Measurements from ENCODE around the gene ZNF346.
A peak's percentile ranks its signal among the peaks of the same experiment; 100 is the strongest.

ZNF346 gene

DNA sequence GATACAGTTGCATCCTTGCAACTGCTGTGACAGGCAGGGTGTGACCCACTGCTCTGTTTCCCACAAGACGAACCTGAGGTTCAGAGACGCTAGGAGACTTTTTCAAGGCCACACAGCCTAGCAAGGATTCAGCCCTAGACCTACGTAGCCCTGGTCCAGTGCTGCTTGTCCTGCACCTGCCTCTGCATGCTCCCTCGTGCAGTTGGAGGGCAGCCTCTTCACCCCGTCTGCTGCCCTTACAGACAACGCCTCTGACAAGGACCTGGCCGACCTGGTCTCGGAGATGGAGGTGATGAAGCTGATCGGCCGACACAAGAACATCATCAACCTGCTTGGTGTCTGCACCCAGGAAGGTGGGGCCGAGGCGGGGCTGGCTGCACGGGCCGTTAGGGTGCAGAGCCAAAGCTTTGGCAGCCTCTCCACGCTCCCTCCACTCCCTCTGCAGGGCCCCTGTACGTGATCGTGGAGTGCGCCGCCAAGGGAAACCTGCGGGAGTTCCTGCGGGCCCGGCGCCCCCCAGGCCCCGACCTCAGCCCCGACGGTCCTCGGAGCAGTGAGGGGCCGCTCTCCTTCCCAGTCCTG lies 72.7 kb downstream of the ZNF346 start:
- no peak for DNase-seq

DNA sequence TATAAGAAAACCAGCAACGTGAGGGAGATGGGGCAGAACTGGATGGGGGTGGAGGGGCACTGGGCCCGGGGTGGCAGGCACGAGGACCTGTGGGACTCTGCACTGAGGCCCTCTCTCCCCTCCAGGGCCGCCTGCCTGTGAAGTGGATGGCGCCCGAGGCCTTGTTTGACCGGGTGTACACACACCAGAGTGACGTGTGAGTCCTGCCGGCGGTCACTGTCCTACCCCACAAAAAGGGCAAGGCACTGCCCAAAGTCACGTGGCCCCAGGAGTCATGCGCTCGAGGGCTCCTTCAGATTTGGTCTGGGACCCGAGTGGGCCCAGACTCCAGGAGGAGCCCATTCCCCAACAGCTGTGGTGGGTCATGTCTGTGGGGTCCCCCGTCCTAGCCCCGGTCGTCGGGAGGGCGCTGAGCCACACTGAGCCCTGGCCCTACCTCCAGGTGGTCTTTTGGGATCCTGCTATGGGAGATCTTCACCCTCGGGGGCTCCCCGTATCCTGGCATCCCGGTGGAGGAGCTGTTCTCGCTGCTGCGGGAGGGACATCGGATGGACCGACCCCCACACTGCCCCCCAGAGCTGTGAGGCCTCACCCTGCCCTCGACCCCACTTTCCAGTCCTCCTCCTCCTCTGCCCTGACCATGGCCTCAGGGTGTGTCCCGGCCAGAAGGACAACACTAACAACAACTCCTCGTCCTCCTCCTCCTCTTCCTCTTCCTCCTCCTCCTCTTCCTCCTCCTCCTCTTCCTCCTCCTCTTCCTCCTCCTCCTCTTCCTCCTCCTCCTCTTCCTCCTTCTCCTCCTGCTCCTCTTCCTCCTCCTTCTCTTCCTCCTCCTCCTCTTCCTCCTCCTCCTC lies 73.9 kb downstream of the ZNF346 start:
- DNase-seq: no peak

DNA sequence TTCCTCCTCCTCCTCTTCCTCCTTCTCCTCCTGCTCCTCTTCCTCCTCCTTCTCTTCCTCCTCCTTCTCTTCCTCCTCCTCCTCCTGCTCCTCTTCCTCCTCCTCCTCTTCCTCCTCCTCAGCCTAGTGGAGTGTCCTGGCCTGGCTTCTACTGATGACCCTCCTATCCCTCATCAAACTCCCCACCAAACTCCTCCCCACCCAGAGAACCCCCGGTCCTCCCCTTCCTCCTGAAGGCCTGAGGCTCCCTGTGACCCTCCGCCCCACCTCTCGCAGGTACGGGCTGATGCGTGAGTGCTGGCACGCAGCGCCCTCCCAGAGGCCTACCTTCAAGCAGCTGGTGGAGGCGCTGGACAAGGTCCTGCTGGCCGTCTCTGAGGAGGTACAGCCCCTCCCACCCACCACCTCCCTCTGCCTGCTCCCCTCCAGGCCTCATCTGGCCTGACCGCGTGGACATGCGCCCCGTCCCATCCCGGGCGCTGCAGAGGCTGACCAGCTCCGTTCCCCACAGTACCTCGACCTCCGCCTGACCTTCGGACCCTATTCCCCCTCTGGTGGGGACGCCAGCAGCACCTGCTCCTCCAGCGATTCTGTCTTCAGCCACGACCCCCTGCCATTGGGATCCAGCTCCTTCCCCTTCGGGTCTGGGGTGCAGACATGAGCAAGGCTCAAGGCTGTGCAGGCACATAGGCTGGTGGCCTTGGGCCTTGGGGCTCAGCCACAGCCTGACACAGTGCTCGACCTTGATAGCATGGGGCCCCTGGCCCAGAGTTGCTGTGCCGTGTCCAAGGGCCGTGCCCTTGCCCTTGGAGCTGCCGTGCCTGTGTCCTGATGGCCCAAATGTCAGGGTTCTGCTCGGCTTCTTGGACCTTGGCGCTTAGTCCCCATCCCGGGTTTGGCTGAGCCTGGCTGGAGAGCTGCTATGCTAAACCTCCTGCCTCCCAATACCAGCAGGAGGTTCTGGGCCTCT lies 74.8 kb downstream of the ZNF346 start:
- DNase-seq: no peak

DNA sequence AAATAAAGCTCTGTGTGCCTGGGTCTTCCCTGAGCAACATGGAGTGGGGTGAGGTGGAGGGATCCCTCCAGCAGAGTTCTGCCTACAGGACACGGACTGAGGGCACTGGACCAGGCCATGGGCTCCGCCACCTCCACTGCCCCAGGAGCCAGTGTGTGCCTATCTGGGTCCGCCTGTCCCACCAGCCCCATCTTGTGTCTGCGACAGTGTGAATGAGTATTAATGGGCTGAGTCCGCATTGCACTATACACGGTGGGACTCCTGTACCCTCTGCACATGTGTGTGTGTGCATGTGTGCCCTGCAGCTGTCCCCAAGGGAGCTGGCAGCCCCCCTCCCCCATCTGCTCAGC lies 75.6 kb downstream of the ZNF346 start:
- DNase-seq: no peak

DNA sequence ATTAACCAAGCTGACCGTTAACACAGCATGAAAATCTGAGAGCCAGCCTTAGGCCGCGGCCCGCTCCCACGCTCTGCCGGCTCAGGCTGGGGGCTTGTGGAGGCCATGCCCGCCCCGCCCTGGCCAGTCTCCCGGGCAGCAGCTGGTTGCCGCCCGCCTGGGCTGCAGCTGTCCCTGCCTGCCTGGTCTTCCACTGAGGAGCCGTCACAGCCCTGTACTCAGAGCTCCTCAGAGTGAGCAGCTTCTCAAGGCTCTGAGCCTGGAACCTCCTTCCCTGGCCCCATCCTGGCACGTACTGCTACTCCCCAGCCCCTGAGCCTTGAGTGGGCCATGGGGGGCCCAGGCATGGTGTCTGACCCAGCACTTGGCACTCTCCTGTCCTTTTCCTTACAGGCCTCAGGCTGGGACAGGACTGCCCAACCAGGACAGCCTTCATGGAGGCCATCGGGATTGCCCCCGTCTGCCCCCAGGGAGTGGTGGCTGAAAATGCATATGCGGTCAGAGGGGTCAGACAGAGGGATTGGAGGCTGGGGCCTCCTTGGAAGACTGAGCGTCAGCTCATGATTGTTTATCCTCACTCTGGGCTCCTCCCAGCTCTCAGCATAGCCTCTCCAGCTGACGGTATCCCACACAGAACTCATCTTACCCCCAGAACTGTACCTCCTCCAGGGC lies 76.1 kb downstream of the ZNF346 start:
- DNase-seq: no peak

DNA sequence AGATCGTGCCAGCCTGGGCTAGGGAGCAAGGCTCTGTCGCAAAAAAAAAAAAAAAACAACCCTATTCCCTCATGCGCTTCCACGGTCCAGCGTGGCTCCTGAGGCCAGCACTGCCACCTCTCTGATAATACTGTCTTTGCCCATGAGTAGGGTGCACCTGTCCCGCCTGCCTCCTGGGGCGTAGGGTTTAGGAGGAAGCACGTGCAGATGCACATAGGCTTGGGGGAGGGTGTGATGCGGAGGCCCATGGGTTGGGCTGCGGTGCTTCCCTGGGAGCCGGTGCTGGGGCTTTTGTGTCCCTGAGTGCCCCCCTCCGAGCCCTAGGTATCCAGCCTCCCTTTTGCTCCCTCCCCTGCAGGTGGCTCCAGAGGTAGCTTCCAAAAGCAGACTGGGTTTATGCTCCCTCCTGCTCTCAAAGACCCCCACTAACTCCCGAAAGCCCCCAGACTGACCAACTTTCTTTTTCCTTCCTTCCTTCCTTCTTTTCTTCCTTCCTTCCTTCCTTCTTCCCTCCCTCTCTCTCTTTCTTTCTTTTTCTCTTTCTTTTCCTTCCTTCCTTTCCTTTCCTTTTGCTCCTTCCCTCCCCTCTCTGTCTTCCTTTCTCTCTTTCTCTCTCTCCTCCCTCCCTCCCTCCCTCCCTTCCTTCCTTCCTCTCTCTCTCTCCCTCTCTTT lies 77.1 kb downstream of the ZNF346 start:
- peak; percentile 39 for DNase-seq

DNA sequence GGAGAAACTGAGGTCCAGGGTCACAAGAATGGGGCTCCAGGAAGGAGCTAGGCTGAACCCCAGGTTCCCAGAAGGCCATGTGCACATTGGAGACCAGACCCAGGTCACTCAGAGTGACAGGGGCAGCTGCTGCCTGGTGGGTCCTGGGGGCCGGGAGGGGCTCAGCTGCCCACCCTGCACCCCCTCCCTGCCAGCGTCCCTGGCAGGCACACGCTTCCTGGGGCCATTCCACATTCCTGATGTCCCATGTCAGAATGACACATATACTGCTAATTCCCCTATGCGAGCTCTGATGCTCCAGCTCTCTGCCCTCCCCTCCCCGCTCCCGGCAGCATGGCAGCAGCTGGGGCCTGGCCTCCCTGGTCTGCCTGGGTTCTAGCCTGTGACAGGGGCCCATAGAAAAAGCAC lies 78.2 kb downstream of the ZNF346 start:
- DNase-seq: no peak

DNA sequence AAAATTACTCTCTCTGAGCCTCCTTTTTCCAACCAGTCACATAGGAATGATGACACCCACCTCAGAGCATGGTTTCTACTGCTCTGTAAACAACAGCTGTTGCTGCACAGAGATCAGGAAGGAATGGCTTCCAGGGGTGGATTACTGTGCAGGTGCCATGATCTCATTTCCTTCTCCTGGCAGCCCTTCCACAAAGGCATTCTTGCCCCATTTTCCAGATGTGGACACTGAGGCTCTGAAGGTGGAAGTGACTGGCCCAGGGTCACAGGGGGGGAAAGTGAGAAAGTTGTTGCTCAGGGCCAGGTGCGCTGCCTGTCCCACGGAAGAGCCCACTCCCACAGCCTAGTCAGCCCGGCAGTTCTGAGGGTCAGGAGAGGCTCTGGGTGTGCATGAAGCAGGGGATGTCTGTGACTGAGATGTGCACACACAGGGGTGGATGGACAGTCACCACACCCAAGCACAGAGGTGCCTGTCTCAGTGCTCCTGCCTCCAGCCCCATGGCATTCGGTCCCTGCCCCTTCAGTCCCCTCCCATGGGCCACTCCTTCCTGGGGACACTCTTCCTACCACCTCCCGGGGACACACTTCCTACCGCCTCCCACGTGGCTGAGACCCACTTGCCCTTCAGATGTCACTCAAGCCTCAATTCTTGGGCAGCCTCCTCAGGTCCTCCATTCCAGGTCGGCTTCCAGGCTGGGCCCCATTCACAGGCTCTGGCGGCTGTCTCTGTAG lies 81.2 kb downstream of the ZNF346 start:
- DNase-seq: no peak

DNA sequence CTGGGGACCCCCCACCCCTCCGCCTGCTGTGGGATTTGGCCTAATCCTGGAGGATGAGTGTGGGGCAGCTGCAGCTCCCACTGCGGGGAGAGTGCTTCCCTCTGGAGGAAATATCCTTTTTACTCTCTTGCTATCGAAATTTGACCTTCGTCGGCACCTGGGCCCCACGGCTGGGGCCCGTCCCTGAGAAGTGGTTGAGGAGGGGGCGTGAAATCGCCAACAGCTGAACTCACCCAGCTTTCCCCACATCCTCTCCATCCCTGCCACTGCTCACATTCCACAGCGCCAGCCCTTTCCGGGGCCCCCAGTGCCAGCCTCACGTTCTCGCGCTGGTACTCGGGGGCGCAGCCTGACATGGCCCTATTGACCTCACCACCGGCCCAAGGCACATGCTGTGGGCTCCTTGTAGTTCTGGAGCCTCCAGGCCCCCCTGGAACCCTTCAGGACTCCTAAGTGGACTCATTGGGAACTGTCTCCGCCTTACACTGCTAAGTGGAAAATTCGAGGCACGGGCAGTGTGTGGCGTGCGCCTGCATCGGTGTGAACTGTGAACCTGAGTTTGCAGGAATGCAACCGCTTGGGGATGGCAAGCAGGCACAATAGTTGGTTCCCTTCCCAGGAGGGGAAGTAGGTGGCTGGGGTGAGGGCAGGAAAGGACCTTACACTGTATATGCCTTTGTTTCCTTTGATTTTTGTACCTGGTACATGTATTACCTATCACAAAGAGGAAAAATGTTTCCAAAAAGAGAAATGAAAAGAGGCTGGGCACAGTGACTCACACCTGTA lies 83.4 kb downstream of the ZNF346 start:
- no peak for DNase-seq

DNA sequence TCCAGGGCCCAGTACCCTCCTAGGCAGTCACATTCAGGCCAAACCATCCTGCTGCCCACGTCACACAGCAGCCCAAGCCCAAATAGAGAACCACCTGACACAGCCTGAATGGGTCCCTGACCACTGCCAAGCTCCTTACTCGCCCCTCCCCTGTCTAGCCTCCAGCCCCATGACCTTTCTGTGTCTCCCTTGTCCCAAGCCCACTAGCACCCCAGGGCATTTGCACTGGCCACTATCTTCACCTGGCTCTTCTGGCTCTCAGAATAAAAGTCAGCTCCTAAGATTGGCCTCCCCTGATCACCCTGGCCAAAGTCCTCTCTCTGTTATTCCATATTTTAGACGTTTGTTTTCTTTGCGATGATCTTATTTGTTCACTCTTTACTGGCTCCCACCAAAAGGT lies 84.7 kb downstream of the ZNF346 start:
- DNase-seq: no peak

DNA sequence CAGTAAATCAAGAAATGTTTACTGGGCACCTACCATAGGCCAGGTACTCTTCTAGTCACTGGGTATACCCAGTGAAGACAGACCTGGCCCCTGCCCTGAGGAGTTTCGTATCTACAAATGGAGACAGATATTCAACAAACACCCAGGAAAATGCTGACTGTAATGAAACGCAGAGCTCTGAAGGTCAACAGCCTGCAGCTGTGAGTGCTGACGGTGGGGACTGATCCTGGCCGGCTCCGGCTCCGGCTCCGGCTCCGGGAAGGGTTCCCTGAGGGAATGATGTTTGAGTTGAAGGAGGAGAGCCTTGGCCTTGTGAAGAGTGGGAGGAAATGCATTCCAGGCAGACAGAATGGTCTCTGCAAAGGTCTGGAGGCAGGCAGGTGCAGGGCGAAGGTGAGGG lies 87.3 kb downstream of the ZNF346 start:
- DNase-seq: no peak

DNA sequence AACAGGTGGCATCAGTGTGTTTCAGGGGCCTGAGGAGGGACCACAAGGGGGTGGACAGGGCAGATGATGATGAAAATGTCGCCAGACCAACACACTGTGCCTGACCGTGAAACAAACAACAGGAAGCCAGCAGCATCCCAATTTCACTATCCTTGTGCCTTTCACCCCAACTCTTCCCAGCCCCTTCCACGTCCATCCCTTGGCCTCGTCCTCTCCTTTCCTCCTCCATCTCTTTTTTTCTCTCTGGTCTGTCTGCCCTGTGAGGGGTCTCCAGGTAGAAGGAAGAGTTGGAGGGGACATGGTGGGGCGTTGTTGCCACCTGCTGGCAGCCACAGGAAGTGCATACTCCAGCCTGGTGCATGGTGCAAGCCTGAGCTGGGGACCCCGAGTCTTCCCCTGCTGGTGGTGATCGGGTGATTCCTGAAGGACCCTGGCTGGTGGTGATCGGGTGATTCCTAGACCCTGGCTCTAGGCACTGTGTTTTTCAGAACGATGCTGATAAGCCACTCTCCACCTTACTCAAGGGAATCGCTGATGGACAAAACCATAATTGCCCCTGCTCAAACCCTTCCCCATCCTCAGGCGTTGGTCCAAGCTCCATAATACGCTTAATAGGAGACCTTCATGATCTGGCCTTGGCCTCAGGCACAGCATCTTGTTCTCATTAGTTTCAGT lies 89.4 kb downstream of the ZNF346 start:
- DNase-seq: no peak

DNA sequence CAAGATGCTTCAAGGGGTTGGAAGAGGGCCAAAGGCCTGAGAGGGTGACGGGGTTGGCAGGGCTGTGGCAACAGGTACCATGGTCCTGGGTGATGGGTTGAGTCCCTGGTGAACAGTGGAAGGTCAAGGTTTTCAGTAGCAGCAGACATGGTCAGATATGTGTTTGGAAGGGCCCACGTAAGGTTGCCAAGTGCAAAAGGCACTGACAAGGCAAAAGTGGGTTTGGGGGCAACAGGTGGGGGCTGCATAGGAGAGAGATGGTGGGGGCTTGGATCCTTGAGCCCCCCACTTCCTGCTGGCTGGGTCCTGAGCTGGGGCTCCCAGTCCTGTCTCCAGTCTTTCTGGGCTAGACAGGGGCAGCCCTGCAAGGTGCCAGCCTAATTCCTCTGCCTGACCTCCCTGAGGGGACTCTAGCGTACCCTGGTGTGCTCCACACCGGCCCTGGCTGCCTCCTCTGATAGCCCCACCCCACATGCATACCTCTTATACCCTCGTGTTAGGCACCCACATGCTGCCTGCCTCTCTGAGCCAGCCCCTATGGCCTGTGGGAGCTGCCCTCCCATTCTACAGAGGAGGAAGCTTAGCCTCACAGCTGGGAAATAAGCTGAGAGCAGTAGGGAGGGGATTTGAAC lies 90.2 kb downstream of the ZNF346 start:
- DNase-seq: no peak

DNA sequence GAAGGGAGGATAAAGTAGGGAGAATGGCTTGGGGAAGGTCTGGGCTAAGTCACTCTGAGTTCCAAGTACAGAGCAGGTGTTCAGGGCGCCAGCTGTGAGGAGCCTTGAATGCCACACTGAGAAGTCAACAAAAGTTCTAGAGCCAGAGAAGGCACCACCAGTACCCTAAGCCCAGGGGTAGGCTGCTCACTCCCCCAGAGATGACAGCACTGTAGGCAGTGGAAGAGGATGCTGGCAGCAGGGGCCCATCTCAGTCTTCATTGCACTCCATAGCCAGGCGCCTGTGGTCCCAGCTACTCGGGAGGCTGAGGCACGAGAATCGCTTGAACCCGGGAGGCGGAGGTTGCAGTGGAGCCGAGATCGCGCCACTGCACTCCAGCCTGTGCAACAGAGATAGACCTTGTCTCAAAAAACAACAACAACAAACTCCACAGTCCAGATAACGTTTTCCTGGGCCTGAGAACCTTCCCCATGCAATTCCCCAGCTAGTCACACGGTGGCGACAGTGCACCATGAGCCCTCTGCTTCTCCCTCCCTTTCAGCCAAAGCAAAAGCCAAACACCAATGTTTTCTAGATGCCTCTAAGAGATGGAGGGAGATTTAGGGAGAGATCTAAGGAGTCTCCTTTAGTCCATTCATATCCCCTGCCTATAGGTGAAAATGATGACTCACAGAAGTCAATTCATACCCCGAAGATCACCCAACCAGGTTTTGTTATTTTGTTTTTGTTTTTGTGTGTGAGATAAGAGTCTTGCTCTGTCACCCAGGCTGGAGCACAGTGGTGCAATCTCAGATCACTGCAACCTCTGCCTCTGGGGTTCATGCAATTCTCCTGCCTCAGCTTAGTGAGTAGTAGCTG lies 91.3 kb downstream of the ZNF346 start:
- DNase-seq: peak; percentile 70

DNA sequence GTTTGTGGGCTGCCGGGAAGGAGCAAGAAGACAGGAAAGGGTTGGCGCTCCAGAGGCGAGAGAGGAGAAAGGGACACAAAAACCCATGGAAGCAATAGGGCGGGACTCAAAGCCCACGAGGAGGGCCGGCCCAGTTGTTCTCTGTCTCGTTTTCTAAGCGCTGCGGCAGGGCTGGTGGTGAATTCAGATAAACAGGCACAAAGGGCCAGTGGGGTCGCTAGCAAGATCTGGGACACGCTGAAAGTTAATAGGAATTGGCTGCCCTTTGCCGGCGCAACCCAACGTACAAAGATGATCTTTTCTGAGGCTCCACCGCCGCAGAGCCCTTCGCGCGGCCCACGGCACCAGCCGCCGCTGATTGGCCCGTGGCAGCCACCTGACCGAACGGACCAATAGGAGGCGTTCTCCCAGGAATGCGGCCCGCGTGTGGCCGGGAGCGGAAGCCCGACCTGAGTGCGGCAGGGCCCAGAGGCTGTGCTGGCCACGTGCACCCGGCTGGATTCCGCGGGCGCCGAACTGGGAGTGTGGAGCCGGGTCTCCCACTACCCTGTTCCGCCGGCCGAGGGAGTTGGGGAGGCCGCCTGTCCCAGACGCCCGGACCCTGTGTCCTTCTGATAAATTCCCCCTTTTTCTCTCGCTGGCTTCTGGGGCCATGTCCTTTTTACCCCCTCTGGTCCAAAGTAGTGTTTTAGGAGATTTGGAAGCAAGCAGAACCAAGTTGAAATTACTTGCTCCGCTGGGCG lies 94.3 kb downstream of the ZNF346 start:
- no peak for DNase-seq

DNA sequence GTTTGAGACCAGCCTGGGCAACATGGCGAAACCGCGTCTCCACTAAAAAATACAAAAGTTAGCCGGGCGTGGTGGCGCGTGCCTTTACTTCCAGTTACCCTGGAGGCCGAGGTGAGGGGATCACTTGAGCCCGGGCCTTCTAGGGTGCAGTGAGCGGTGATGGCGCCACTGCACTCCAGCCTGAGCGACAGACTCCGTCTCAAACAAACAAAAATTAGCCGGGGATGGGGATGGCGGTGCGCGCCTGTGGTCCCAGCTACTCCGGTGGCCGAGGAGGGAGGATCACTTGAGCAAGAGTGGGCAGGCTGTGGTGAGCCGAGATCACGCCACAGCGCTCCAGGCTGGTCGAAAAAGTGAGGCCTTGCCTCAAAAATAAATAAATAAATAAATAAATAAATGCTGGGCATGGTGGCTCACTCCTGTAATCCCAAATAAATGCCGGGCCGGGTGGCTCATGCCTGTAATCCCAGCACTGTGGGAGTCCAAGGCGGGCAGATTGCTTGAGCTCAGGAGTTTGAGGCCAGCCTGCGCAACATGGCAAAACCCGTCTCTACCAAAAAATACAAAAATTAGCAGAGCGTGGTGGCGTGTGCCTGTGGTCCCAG lies 95.0 kb downstream of the ZNF346 start:
- DNase-seq: no peak

DNA sequence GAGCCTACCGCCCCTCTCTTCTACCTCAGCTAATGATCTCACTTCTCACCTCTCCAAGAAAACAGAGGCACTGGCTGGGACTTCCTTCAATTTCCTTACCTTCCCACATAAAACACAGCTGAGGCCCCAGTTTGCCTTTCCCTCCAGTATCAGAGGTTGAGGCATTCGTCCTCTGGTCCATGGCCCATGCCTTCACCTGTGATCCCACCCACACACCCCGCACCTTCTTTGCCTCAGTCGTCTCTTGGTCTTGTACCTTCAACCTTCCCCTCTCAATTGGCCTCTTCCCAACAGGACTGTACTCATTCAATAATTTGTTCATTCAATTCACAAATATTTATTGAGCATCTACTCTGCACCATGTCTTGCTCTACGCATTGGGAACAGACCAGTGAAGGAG lies 100.1 kb downstream of the ZNF346 start:
- no peak for DNase-seq
